ENCODE measurements around the gene ACTN1. TPM values are rescaled to one million over a fixed set of nuclear protein-coding genes. Genes with fewer than 3 reads are reported as not detected.

ACTN1 gene
- total and polyA plus RNA-seq, 2 of the 8 experiments (the other 6 are each of a cell fraction or from before 2014, with no cell fraction given) = 236 to 262 TPM

DNA sequence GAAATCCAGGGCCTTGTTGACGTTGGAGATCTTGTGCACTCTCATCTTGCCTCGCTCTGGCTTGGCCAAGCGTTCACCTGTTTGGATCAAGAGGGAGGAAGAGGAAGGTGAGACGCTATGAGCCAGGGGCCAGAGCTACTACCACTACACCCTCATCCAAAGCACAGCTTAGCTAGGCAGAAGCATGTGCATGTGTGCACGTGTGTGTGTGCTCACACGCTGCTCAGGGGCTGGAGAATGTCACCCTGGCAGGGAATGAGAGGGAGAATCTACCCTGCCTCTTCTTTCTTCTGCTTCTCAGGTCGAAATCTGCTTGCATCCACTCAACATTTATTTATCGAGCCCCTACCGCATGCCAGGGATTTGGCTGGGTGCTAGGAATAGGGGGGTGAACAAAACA is 58.1 kb downstream of the ACTN1 start:
- peaks cover 0 to 50% (median 14%) of the 10 kb centered on the region in 4 experiments; a peak in 7 of 8 replicates for H3K36me3 ChIP-seq (ENCODE audit: control insufficient read depth in 2 of 4, insufficient read depth in 4 of 4, low read length in 3 of 4)
- no peak overlapping the region for H2BK120ac ChIP-seq (replicated peaks; ENCODE audit: low read depth, low read length)
- H3K4me1 ChIP-seq (replicated peaks in 1 of 4; ENCODE audit: control insufficient read depth in 3 of 4, insufficient read depth in 4 of 4, low read length in 3 of 4) = peaks cover 0 to 13% (median 9%) of the 10 kb centered on the region in 4 experiments; a peak in 5 of 7 replicates
- no peak for DNase-seq (ENCODE audit: low read depth in 1 of 2, low spot score in 2 of 2)
- peaks cover 10% of the 10 kb centered on the region for H3K79me1 ChIP-seq (ENCODE audit: low read depth, low read length)
- no peak overlapping the region for H3K56ac ChIP-seq (replicated peaks; ENCODE audit: insufficient read length, low read depth, low read length)
- H2BK15ac ChIP-seq (ENCODE audit: low read length) = no peak overlapping the region
- H4K91ac ChIP-seq (replicated peaks; ENCODE audit: insufficient read length, low read length) = no peak overlapping the region
- H4K8ac ChIP-seq (ENCODE audit: extremely low read depth, insufficient read depth, low read length) = no peak overlapping the region
- 0 out of 2 replicates have a peak overlapping the region, but pooled peaks have one; percentile 27 for H2BK5ac ChIP-seq (ENCODE audit: low read depth, low read length)
- no peak overlapping the region for H2AFZ ChIP-seq (ENCODE audit: low read length)
- H2BK20ac ChIP-seq (ENCODE audit: low read length) = no peak overlapping the region
- TF ChIP-seq CHD1 (IDR thresholded peaks at IDR 0.05; ENCODE audit: low read depth, low read length) (no peak), HDAC2 (IDR thresholded peaks at IDR 0.05; ENCODE audit: borderline replicate concordance in 1 of 2, low read depth in 2 of 2, low read length in 2 of 2) (no peak), TAF7 (optimal IDR thresholded peaks at IDR 0.05; ENCODE audit: borderline replicate concordance, low read depth, low read length) (no peak), TAF1 (IDR thresholded peaks at IDR 0.05; ENCODE audit: low read depth, low read length) (no peak)
- TF ChIP-seq, protein P1, sequence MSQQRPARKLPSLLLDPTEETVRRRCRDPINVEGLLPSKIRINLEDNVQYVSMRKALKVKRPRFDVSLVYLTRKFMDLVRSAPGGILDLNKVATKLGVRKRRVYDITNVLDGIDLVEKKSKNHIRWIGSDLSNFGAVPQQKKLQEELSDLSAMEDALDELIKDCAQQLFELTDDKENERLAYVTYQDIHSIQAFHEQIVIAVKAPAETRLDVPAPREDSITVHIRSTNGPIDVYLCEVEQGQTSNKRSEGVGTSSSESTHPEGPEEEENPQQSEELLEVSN (IDR thresholded peaks at IDR 0.05) = no peak
- H4K5ac ChIP-seq (ENCODE audit: insufficient read length, low read depth, low read length) = no peak overlapping the region
- H4K20me1 ChIP-seq (replicated peaks in 1 of 2; ENCODE audit: control insufficient read depth in 1 of 2, insufficient read depth in 2 of 2, low read length in 2 of 2) = peaks cover 16% of the 10 kb centered on the region in 2 experiments
- no peak overlapping the region for H2BK12ac ChIP-seq (ENCODE audit: low read depth, low read length)
- no peaks in the 10 kb centered on the region for H3K9me3 ChIP-seq (ENCODE audit: insufficient read depth in 2 of 2, low read depth in 1 of 2, low read length in 1 of 2)
- H3K9ac ChIP-seq (replicated peaks in 1 of 4; ENCODE audit: extremely low read depth in 1 of 4, low read depth in 3 of 4, low read length in 3 of 4) = no peak overlapping the region
- FAIRE-seq = no peak
- H3K4me3 ChIP-seq (ENCODE audit: extremely low read depth in 1 of 4, insufficient read depth in 2 of 4, low read depth in 3 of 4, low read length in 4 of 4) = no peak overlapping the region
- H3K23me2 ChIP-seq (ENCODE audit: low read depth, low read length) = no peaks in the 10 kb centered on the region
- H3K23ac ChIP-seq (ENCODE audit: insufficient read length) = no peak overlapping the region
- no peak overlapping the region for H3K18ac ChIP-seq (ENCODE audit: extremely low read depth, low read length)
- no peak overlapping the region for H3K4ac ChIP-seq (replicated peaks; ENCODE audit: insufficient read length, low read depth, low read length)
- H2AK5ac ChIP-seq (ENCODE audit: low read depth, low read length) = no peak overlapping the region
- WGBS, 2 experiments (ENCODE audit: extremely low coverage in 1 of 2, insufficient coverage in 1 of 2, insufficient read length in 1 of 2, insufficient replicate concordance in 2 of 2, low coverage in 1 of 2, low lambda C conversion rate in 2 of 2, missing lambda C conversion rate in 1 of 2) = 93% methylated on average over 9 of the region's 9 CpGs; no CpG with 5 or more reads in 1 of the 2 experiments
- CTCF ChIA-PET (ENCODE audit: partially characterized antibody) = interaction anchor here (0.6 to 22.6 kb wide), 4 partner anchors 9 to 52 kb away, joined by 3 to 291 read pairs (median 188); no protein-coding TSS in a partner anchor
- no peak overlapping the region for H3K14ac ChIP-seq (ENCODE audit: insufficient read length)
- no peaks in the 10 kb centered on the region for H3K27me3 ChIP-seq (replicated peaks in 1 of 4; ENCODE audit: control insufficient read depth in 3 of 4, extremely low read depth in 1 of 4, insufficient read depth in 3 of 4, low read length in 3 of 4)
- H3K4me2 ChIP-seq (ENCODE audit: insufficient read depth in 1 of 2, low read depth in 2 of 2, low read length in 2 of 2) = no peak overlapping the region
- POLR2A ChIA-PET (ENCODE audit: partially characterized antibody) = no interaction called here
- H3K79me2 ChIP-seq (ENCODE audit: control insufficient read depth in 1 of 2, insufficient read depth in 2 of 2, low read length in 2 of 2) = peaks cover 0 to 36% of the 10 kb centered on the region in 2 experiments; a peak in 2 of 4 replicates
- no peak overlapping the region for H3K27ac ChIP-seq (ENCODE audit: low read depth, low read length)

All from H1 (cell line).